ENCODE data around the gene CDH8. TPM values are rescaled to one million over a fixed set of nuclear protein-coding genes. Genes with fewer than 3 reads are reported as not detected.
"Not testable (repeated sequence)": the region's sequence is repeated elsewhere in the genome, so short reads cannot be mapped to it uniquely, and the experiment has no call there.

The CDH8 gene
- total and polyA plus RNA-seq, 8 donors, result 0.05 to 0.20 (median 0.15) TPM; not detected in 4

DNA sequence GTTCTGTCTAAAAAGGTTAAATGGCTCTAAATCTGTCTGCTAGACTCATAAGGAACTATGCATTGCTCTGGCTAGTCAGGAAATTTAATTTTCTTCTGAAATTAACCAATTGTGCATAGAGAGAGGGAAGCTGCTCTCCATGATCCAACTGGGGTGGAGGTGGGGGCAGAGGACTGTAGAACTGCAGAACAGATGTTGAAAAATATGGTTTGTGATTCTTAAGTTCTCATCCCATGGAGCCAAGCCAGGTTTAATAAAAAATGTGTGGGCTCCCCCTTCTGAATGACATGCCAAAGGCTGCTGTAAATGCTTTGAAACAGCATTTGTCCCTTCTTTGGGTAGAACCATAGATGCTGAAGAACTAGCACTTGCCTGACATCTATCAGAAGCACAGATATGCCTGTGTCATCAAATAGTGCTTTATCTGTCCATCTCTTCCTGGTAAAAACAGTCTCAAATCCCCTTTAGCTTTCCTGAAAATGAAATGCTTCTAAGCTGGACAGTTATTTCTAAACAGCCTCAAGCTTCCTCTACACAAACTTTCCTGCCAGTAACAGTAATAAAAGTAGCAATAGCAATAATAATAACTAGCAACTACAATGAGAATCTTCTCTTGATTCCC is 221.4 kb downstream of the CDH8 start:
- no peaks in the 10 kb centered on the region for H3K4me1 ChIP-seq
- H3K27me3 ChIP-seq, result peaks cover 0 to 7% (median 0%) of the 10 kb centered on the region in 4 donors
- no peak for DNase-seq
- intact Hi-C loops (cut with DNase I), result no loop called here
- no peak for FAIRE-seq
- H3K4me3 ChIP-seq, result no peak overlapping the region
- ATAC-seq, result no peak
- H3K36me3 ChIP-seq, result no peaks in the 10 kb centered on the region
- no peaks in the 10 kb centered on the region for H3K9me3 ChIP-seq
- H3K27ac ChIP-seq, result no peak overlapping the region
- TF ChIP-seq, protein P1, sequence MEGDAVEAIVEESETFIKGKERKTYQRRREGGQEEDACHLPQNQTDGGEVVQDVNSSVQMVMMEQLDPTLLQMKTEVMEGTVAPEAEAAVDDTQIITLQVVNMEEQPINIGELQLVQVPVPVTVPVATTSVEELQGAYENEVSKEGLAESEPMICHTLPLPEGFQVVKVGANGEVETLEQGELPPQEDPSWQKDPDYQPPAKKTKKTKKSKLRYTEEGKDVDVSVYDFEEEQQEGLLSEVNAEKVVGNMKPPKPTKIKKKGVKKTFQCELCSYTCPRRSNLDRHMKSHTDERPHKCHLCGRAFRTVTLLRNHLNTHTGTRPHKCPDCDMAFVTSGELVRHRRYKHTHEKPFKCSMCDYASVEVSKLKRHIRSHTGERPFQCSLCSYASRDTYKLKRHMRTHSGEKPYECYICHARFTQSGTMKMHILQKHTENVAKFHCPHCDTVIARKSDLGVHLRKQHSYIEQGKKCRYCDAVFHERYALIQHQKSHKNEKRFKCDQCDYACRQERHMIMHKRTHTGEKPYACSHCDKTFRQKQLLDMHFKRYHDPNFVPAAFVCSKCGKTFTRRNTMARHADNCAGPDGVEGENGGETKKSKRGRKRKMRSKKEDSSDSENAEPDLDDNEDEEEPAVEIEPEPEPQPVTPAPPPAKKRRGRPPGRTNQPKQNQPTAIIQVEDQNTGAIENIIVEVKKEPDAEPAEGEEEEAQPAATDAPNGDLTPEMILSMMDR (IDR thresholded peaks at IDR 0.05), result no peak

DNA sequence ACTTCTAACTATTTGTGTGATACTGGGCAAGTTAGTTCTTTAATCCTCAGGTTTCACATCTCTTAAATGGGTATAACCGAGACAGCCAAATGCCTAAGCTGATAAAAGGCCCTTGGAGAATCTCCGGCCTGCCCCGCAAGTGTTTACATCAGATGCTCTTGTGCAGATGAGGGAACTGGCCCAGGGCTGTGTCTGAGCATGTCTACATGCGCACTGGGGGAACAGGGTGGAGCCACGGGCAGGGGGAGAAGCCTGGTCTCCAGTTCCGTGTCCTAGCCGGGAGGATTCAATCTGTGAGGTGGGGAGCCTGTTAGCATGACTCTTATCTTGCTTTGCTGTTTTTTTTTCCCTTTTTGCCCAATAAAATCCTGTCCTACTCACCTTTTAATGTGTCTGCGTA is 222.9 kb downstream of the CDH8 start:
- Histone ChIP-seq H3K4me3 (no peak overlapping the region), H3K27ac (no peak overlapping the region), H3K36me3 (no peaks in the 10 kb centered on the region), H3K27me3 (peaks cover 0 to 7% (median 0%) of the 10 kb centered on the region in 4 donors), H3K4me1 (no peaks in the 10 kb centered on the region), H3K9me3 (no peaks in the 10 kb centered on the region)
- ATAC-seq, result no peak
- intact Hi-C loops (cut with DNase I), result no loop called here
- WGBS, 2 donors, result 63 to 75% methylated on average over 8 of the region's 8 CpGs
- no peak for FAIRE-seq
- peak in 1 of 6 donors; percentile 31 for DNase-seq
- TF ChIP-seq, protein P1 (IDR thresholded peaks at IDR 0.05), result no peak

DNA sequence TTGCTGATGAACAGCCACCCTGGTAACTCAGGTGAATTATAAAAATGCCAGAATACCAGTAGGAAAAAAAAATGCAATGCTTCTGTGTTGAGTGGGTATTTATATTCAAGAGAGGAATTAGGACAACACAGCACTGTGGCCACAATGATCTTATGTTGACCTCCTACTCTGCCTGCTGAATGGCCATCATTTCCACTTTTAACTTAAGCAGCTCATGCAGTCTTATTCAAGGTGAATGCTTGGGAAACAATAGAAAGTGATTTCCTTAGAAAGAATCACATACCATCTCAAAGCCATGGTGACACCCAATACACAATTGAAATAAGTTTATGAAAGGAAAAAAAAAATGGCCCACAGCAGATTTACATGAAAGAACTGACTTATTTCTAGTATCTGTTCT is 224.0 kb downstream of the CDH8 start:
- no peak for ATAC-seq
- FAIRE-seq, result no peak
- no peak overlapping the region for H3K4me3 ChIP-seq
- no peak overlapping the region for H3K27ac ChIP-seq
- no peak for DNase-seq
- intact Hi-C loops (cut with DNase I), result no loop called here
- peaks cover 0 to 7% (median 0%) of the 10 kb centered on the region in 4 donors for H3K27me3 ChIP-seq
- no peaks in the 10 kb centered on the region for H3K36me3 ChIP-seq
- H3K9me3 ChIP-seq, result no peaks in the 10 kb centered on the region
- TF ChIP-seq, protein P1 (IDR thresholded peaks at IDR 0.05), result no peak
- H3K4me1 ChIP-seq, result no peaks in the 10 kb centered on the region

DNA sequence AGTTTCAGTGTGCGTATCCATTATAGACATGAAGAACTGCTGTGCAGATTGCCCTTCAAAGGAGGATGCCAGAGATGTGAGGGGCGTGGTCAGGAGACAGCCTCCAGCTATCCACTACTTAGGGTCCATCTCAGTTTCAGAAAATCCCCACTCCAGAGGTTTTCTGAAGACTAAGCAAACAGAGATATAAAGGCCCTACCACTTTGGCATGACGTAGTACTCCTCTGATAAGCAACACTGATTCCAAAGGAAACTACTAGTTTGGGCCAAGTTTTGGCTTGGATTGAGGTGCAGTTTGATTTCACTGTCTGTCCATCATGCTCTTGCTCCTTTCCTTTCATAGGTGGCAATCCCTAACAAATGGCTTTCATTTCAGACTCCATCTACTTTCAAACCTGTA is 228.7 kb downstream of the CDH8 start:
- Histone ChIP-seq H3K9me3 (no peaks in the 10 kb centered on the region), H3K27me3 (no peaks in the 10 kb centered on the region), H3K4me1 (no peaks in the 10 kb centered on the region), H3K36me3 (no peaks in the 10 kb centered on the region), H3K27ac (no peak overlapping the region), H3K4me3 (no peak overlapping the region)
- DNase-seq (no peak), ATAC-seq (no peak), FAIRE-seq (no peak)
- 69 to 74% methylated on average over 3 of the region's 3 CpGs for WGBS, 2 donors
- intact Hi-C loops (cut with DNase I), result no loop called here
- TF ChIP-seq, protein P1 (IDR thresholded peaks at IDR 0.05), result no peak

DNA sequence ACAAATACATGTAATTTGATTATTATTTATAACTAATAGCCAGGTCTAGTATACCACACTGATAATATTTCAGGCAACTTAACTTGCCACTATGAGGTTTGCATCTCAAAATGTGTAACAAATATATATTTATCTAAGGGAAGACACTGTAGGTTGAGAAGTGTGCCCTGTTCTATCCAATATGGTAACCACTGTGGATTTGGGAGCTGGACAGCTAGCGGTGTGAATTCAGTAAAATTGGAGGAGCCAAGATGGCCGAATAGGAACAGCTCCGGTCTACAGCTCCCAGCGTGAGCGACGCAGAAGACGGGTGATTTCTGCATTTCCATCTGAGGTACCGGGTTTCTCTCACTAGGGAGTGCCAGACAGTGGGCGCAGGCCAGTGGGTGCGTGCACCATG is 235.0 kb downstream of the CDH8 start:
- H3K4me1 ChIP-seq; intact Hi-C loops (cut with DNase I); H3K4me3 ChIP-seq; H3K27ac ChIP-seq; H3K9me3 ChIP-seq; DNase-seq; H3K36me3 ChIP-seq; FAIRE-seq; H3K27me3 ChIP-seq; ATAC-seq: not testable (repeated sequence)
- WGBS, 2 donors, result 80 to 89% methylated on average over 7 of the region's 10 CpGs

Measured in pancreas (tissue), 10 donors.